Femur (tissue), 1 donor: Measurements from ENCODE around the gene RABAC1.

Experiments used
- DNase-seq: peaks from one replicate; pipeline ENCODE4 v3.0.0-alpha.2; 2017

The RABAC1 gene

DNA sequence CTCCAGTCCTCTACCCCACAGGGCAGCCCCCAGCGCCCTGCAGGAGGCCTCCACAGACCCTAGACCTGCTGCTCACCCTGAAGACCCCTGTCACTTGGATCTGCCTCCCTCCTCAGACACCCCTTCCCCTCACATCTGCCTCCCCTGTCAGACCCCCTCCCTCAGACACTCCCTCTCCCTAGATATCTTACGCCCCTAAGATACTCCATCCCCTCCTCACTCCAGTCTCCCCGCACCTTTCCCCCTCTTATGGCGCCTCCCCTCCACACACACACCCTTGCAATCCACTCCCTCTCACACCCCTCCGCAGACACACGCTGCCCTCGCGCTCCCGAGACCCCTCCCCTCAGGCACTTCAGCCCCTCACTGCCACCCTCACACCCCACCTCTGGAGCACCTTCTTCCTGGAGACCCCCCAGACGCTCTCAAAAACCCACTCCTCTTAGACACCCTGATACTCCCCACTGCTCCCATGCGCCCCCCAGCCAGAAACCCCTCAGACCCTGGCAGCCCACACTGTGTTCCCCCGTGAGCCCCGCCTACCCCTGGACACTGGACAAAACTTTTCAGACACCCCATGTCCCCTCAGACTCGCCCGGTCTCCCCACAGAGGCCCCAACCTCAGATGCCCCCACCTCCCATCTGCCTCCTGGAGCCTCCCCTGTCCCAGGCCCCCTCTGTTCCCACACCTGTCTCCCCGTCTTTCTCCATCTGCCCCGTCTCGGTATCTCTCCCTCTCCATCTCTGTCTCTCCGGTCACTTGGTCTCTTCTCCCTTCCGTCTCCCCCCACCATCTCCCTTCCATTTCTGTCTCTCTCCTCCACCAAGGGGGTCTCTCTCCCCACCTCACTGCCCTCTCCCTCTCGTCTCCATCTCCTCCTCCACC is 45.3 kb downstream of the RABAC1 start:
- no peak for DNase-seq

DNA sequence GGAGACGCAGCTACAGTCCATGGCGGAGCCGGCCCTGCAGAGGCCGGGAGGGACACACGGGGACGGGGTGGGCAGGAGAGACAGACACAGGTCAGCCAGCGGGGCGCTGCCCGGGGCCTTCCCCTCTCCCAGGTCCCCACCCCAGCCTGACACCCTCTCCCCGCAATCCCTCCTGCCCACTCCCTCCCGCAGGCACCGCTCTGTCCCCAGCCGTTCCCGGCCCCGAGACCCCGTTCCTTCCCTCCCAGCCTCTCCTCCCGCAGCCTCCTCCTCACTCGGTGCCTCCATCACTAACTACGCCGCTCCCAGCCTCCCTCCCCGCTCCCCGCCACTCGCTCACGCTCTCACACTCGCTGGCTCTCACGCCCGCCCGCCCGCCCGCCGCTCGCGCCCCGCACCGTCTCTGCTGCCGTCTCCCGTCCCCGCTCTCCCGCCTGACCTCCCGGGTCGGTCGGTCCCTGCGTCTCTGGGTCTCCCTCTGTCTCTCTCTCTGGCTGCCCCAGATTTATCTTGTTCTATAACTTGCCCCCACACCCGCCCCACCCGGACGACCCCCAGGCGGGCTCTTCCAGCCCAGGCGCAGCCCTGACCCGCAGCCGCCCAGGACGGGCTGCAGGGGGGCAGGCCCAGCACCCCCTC is 46.1 kb downstream of the RABAC1 start:
- no peak for DNase-seq

DNA sequence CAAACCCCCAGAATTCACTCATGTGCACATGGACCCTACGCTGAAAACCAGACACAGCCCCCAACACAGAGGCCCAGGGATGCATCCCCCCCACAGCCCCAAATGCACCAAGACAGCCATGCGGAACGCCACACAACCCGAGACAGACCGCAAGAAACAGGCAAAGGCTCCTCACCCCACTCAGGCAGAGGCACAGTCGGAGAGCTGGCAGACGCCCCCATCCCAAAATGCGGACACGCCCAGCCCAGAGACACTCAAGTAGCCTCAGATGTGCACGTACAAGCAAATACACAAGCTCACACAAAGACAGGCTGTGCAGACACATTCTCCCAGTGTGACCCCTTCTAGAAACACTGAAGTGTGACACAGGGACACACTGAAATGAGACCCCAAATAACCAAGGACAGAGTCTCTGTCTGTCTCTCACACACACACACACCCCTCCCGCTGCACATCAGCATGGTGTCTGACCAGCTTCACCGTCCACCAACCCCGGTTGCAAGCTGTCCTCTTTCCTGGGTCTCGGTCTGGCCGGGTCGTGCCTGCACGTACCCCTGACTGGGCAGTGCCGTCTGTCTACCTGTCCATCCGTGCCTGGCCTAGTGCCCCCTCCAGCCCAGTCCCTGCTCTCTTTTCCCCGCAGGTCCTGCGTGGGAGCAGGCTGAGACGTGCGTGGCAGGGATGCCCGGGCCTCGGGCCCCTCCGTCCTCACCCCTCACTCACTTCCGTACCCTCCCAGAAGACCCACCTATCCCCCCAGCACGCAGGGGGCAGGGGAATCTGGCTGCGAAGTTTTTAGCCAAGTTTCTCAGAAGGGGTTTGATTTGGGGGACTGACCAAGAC is 47.0 kb downstream of the RABAC1 start:
- DNase-seq: no peak

DNA sequence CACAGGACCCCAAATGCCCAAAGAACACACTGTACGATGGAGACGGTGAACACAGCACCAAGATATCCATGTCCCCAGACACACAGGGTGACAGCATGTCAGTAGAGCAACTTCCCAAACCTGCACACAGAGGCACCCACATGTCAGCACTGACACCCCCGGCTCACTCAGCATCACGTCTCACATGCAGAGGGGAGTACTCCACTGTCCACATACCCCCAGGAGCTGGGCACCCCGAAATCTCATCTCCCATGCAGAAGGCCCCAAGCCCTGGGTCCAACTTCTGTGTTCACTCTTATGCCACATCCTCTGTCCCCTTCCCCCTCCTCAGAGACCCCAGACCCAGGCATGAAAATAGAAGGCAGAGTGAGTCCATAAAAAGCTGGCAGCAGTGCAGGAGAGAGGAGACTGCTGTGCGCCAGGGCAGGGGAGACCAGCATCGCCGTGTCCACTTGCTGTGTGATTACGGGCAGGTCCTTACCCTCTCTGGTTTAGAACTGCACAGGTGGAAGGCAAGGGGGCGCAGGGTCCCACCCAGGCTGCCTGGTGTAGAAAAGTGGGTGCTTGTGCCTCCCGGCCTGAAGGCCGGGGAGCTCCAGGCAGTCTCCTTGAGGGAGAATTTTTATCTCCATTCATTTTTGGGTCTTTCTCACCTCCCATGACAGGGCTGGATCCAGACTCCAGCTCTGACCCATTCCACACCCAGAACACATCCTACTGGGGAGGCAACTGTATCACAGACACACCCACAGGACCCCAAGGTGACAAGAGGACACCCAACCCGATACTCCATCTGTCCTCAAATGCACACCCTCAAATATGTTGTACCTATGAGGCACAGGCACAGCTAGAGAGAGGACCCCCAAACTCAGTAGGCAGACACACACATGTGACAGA is 47.9 kb downstream of the RABAC1 start:
- no peak for DNase-seq

DNA sequence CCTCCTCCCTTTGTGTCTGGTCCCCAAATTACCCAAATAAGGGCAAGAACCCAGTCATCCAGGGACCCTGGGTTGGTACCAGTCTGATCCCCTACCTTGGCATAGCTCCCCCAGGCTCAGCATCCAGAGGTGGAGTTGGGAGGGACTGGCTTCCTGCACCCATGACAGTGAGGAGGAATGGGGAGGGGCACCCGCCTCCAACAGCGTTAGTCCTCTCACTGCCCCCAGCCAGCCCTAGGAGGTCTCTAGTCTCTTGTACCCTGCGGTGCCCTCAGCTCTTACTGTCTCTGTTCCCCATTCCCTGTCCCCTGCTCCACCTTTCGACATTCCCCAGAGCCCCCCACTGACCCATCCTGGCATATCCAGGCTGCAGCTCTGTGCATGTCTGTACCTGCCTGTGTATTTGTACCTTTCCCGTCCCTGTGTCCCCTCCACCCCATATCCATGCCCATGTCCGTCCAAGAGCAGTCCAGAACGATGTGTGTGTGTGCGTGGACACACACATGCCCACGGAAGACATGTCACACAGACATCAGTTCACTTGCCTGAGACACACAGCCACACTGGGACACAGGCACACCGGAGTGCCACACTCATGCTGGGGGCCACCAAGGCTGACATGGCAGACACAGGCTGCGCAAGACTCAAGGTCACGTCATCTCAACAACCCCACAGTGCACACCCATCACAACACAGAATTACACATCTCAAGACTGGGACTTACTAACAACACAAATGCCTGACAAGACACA is 48.7 kb downstream of the RABAC1 start:
- no peak for DNase-seq

DNA sequence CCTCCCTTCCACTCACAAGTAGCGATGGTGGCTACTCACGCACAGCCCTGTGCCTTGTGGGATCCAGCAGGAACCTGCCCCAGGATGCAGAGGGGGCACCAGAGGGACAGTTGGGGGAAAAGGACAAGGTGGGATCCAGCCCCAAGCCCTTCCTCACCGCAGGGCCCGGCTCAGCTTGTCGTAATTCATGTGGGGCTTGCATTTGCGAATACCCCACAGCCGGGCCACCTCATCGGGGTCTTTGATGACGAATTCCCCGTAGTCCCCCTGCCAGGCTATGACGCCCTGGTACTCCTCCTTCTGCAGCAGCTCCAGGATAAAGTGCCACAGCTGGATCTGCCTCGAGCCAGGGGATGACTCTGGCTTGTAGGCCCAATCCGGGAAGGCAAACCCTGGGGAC is 49.4 kb downstream of the RABAC1 start:
- no peak for DNase-seq

DNA sequence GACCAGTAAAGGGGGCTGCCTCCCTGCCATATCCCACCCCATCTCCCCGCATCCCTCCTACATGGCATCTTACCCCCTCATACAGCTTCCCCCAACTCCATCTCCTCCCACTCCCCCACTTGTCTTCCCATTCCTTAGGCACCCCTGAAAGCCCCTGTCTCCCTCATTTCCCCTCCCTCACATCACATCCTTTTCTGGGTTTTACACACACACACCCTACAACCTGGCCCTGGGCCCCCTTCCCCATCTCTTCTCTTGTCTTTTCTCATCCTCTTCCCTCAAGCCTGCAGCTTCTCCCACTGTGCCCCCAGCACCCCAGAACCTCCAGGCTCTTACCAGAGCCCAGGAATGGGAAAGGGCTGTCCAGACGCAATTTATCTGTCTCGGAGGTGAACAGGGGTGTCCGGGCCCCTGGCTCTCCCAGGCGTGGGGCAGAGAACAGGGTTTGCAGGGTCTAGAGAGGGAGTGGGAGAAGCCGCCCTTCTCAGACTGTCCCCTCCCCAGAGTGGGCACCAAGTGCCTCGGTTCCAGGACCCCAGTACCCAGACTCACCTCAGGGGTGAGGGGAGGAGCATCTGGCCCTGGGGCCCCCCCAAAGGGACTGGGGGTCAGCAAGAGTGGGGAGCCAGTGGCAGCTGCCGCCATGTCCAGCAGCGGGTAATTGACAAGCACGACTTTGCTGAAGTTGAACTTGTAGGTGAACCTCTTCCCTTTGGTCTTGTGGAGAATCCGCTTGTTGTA is 50.2 kb downstream of the RABAC1 start:
- no peak for DNase-seq

DNA sequence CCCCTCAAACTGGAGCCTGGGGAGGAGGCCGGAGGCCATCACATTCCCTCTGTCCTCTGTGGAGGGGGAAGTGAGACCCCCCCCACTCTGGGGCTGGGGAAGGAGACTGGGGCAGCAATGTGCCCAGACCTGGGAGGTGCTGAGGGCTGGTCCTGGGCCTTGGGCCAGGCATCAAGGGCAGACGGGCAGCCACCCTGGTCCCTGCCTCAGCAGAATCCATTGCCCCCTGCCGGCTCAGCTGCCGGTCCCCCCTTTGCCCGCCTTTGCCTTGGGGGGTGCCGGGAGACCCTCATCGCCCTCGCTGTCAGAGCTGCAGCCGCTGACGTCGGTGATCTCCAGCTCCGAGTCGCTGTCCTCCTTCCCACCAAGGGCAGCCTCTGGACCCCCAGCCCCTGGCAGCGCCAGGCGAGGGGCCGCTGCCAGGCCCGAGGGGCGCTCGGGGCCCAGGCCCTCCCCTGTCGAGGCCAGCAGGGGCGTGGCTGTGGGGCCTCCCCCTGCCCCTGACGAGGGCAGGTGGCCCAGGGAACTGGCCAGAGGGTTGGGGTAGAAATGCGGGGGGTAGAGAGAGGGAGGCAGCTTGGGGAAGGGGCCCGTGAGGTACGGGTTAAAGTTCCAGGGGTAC is 51.0 kb downstream of the RABAC1 start:
- no peak for DNase-seq

DNA sequence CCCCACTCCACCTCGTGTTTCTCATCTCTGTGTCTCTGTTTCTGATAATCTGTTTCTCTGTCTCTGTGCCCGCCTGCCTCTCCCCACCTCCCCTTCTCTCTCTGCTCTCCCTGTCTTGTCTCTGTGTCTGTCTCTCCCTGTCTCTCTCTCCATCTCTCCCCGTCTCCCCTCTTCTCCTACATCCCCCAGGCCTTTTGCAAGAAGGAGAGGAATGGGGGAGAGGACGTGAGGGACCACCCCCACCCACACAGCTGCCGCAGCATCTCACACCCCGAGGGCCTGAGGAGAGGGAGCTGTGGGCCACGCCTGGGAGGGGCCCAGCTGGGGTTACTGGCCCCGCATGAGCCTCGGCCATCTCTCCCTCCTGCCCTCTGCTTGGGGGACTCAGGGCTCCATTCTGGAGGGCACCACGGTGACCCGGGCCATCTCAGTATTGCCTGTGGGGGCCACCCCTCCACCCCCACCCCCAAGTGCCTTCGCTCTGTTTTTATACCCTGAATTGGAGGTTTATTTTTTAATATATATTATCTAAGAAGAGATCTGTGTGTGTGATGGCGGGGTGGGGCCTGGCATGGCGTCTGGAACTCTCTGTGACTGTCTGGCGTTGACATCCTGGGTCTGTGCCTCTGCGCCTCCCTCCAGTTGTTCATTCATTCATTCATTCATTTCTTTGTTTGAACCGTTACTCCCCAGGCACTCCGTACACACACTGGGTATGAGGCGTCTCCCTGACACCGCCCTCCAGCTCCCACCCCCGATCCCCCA is 52.0 kb downstream of the RABAC1 start:
- DNase-seq: no peak
